Measurements from ENCODE around the gene OVAAL.

The OVAAL gene

GRCh38 chr1:180519846-180520245, 38.9 kb upstream of the OVAAL start:
- no peak overlapping the region for H3K9ac ChIP-seq
- no peak overlapping the region for H2AFZ ChIP-seq
- H3K4me1 ChIP-seq = no peaks in the 10 kb centered on the region
- no peaks in the 10 kb centered on the region for H3K36me3 ChIP-seq (ENCODE audit: control insufficient read depth, insufficient read depth, low read length)
- H3K27ac ChIP-seq = no peak overlapping the region
- H3K9me3 ChIP-seq (ENCODE audit: control insufficient read depth, low read length) = no peaks in the 10 kb centered on the region
- TF ChIP-seq CTCF (IDR thresholded peaks at IDR 0.05) = no peak
- no peak overlapping the region for H3K4me3 ChIP-seq (ENCODE audit: low read depth, low read length)
- H3K79me2 ChIP-seq = no peaks in the 10 kb centered on the region
- no peak overlapping the region for H3K4me2 ChIP-seq (ENCODE audit: low read length)
- H3K27me3 ChIP-seq (ENCODE audit: control insufficient read depth, insufficient read depth, low read length) = no peaks in the 10 kb centered on the region

GRCh38 chr1:180521474-180522212, 37.1 kb upstream of the OVAAL start:
- TF ChIP-seq CTCF (IDR thresholded peaks at IDR 0.05) = no peak
- Histone ChIP-seq H3K9ac (no peak overlapping the region), H3K27ac (no peak overlapping the region), H3K4me1 (no peaks in the 10 kb centered on the region), H3K9me3 (ENCODE audit: control insufficient read depth, low read length) (no peaks in the 10 kb centered on the region), H2AFZ (no peak overlapping the region), H3K79me2 (no peaks in the 10 kb centered on the region), H3K36me3 (ENCODE audit: control insufficient read depth, insufficient read depth, low read length) (no peaks in the 10 kb centered on the region), H3K4me2 (ENCODE audit: low read length) (no peak overlapping the region), H3K27me3 (ENCODE audit: control insufficient read depth, insufficient read depth, low read length) (no peaks in the 10 kb centered on the region), H3K4me3 (ENCODE audit: low read depth, low read length) (no peak overlapping the region)

GRCh38 chr1:180522213-180522515, 36.6 kb upstream of the OVAAL start:
- H3K27ac ChIP-seq = no peak overlapping the region
- no peaks in the 10 kb centered on the region for H3K79me2 ChIP-seq
- no peak overlapping the region for H3K4me2 ChIP-seq (ENCODE audit: low read length)
- H3K36me3 ChIP-seq (ENCODE audit: control insufficient read depth, insufficient read depth, low read length) = no peaks in the 10 kb centered on the region
- H3K4me3 ChIP-seq (ENCODE audit: low read depth, low read length) = no peak overlapping the region
- no peak overlapping the region for H2AFZ ChIP-seq
- TF ChIP-seq CTCF (IDR thresholded peaks at IDR 0.05) = no peak
- H3K27me3 ChIP-seq (ENCODE audit: control insufficient read depth, insufficient read depth, low read length) = no peaks in the 10 kb centered on the region
- H3K4me1 ChIP-seq = no peaks in the 10 kb centered on the region
- no peaks in the 10 kb centered on the region for H3K9me3 ChIP-seq (ENCODE audit: control insufficient read depth, low read length)
- H3K9ac ChIP-seq = no peak overlapping the region

- no peaks in the 10 kb centered on the region for H3K79me2 ChIP-seq
- H3K27me3 ChIP-seq (ENCODE audit: control insufficient read depth, insufficient read depth, low read length) = no peaks in the 10 kb centered on the region
- H3K36me3 ChIP-seq (ENCODE audit: control insufficient read depth, insufficient read depth, low read length) = no peaks in the 10 kb centered on the region
- no peak overlapping the region for H3K27ac ChIP-seq
- H3K9me3 ChIP-seq (ENCODE audit: control insufficient read depth, low read length) = no peaks in the 10 kb centered on the region
- no peak overlapping the region for H3K4me3 ChIP-seq (ENCODE audit: low read depth, low read length)
- H2AFZ ChIP-seq = no peak overlapping the region
- no peak overlapping the region for H3K9ac ChIP-seq
- TF ChIP-seq CTCF (IDR thresholded peaks at IDR 0.05) = no peak
- no peaks in the 10 kb centered on the region for H3K4me1 ChIP-seq
- no peak overlapping the region for H3K4me2 ChIP-seq (ENCODE audit: low read length)
Measured at GRCh38 chr1:180524160-180524914, 34.4 kb upstream of the OVAAL start.
